Measurements from ENCODE around the gene LSM5.
"Not testable (repeated sequence)": the region's sequence is repeated elsewhere in the genome, so short reads cannot be mapped to it uniquely, and the experiment has no call there.

DNA sequence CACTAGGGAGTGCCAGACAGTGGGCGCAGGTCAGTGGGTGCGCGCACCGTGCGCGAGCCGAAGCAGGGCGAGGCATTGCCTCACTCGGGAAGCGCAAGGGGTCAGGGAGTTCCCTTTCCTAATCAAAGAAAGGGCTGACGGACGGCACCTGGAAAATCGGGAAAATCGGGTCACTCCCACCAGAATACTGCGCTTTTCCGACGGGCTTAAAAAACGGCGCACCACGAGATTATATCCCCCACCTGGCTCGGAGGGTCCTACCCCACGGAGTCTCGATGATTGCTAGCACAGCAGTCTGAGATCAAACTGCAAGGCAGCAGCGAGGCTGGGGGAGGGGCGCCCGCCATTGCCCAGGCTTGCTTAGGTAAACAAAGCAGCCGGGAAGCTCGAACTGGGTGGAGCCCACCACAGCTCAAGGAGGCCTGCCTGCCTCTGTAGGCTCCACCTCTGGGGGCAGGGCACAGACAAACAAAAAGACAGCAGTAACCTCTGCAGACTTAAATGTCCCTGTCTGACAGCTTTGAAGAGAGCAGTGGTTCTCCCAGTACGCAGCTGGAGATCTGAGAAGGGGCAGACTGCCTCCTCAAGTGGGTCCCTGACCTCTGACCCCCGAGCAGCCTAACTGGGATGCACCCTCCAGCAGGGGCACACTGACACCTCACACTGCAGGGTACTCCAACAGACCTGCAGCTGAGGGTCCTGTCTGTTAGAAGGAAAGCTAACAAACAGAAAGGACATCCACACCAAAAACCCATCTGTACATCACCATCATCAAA is 25.4 kb downstream of the LSM5 start:
- TF ChIP-seq, protein P1, sequence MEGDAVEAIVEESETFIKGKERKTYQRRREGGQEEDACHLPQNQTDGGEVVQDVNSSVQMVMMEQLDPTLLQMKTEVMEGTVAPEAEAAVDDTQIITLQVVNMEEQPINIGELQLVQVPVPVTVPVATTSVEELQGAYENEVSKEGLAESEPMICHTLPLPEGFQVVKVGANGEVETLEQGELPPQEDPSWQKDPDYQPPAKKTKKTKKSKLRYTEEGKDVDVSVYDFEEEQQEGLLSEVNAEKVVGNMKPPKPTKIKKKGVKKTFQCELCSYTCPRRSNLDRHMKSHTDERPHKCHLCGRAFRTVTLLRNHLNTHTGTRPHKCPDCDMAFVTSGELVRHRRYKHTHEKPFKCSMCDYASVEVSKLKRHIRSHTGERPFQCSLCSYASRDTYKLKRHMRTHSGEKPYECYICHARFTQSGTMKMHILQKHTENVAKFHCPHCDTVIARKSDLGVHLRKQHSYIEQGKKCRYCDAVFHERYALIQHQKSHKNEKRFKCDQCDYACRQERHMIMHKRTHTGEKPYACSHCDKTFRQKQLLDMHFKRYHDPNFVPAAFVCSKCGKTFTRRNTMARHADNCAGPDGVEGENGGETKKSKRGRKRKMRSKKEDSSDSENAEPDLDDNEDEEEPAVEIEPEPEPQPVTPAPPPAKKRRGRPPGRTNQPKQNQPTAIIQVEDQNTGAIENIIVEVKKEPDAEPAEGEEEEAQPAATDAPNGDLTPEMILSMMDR (IDR thresholded peaks at IDR 0.05): not testable (repeated sequence)
- TF ChIP-seq POLR2A (IDR thresholded peaks at IDR 0.05): not testable (repeated sequence)
